NCI-H82 treated with DMSO at 0.1 percent for 48 hours (cell line): ENCODE data around the gene MGLL.
"Not testable (repeated sequence)": the region's sequence is repeated elsewhere in the genome, so short reads cannot be mapped to it uniquely, and the experiment has no call there.

Source experiments
- DNase-seq: peaks from one replicate; lab custom pipeline; 2025; ENCODE audit not compliant: unreplicated experiment; lab: John Stamatoyannopoulos, UW

MGLL gene

GRCh38 chr3:127711021-127711695 is 111.2 kb downstream of the MGLL start:
- DNase-seq, result no peak

GRCh38 chr3:127710155-127710941 is 112.0 kb downstream of the MGLL start:
- no peak for DNase-seq

GRCh38 chr3:127709320-127710060 is 112.8 kb downstream of the MGLL start:
- DNase-seq, result no peak

GRCh38 chr3:127708837-127709236 is 113.5 kb downstream of the MGLL start:
- DNase-seq, result no peak

- DNase-seq, result no peak
These were observed 114.4 kb downstream of the MGLL start for GRCh38 chr3:127707851-127708411.

- DNase-seq, result peak; percentile 23
These were observed 115.4 kb downstream of the MGLL start for GRCh38 chr3:127706785-127707351.

GRCh38 chr3:127706312-127706711 is 116.0 kb downstream of the MGLL start:
- DNase-seq, result no peak

GRCh38 chr3:127704840-127705239 is 117.5 kb downstream of the MGLL start:
- not testable (repeated sequence) for DNase-seq

- DNase-seq, result no peak
These were observed 120.2 kb downstream of the MGLL start for GRCh38 chr3:127702151-127702578.

- no peak for DNase-seq
These were observed 120.9 kb downstream of the MGLL start for GRCh38 chr3:127701280-127701911.

- no peak for DNase-seq
These were observed 121.9 kb downstream of the MGLL start for GRCh38 chr3:127700406-127700805.

GRCh38 chr3:127699416-127700300 is 122.7 kb downstream of the MGLL start:
- DNase-seq, result peak; percentile 76

- DNase-seq, result no peak
These were observed 123.5 kb downstream of the MGLL start for GRCh38 chr3:127698691-127699415.

- no peak for DNase-seq
These were observed 124.0 kb downstream of the MGLL start for GRCh38 chr3:127698286-127698685.

GRCh38 chr3:127697551-127698240 is 124.6 kb downstream of the MGLL start:
- peak; percentile 81 for DNase-seq

- no peak for DNase-seq
These were observed 127.7 kb downstream of the MGLL start for GRCh38 chr3:127694467-127695215.

- no peak for DNase-seq
These were observed 128.9 kb downstream of the MGLL start for GRCh38 chr3:127693336-127693843.
